HEK293 (cell line): ENCODE measurements around the gene SLC43A3.

Experiments used
- CTCF ChIA-PET: fragments of 350-600 bp; formaldehyde crosslinking; extraction: SDS; loops from one replicate; lab custom pipeline; 2021; ENCODE audit warnings: antibody characterized with exemption; lab: Yijun Ruan, JAX
- POLR2A ChIA-PET: fragments of 300-600 bp; formaldehyde crosslinking; extraction: SDS; loops from one replicate; lab custom pipeline; 2020; ENCODE audit warnings: antibody characterized with exemption, inconsistent platforms; lab: Yijun Ruan, JAX
- H3K27ac ChIP-seq: fragments of 200-500 bp; sonication (Bioruptor generic); 2 replicates; pipeline ENCODE4 v1.5.1; 2014; ENCODE audit warnings: low read depth, low read length, control low read depth, inconsistent platforms; ENCODE audit errors: extremely low read depth
- H3K36me3 ChIP-seq, 2 experiments: fragments of 200-500 bp in 1 of 2; sonication (Bioruptor generic) in 1 of 2; 1 replicate in 1 of 2; 2 replicates in 1 of 2; pipeline ENCODE4 v1.5.1; 2014 to 2017; ENCODE audit warnings: inconsistent platforms in 2 of 2, low read length in 2 of 2; ENCODE audit not compliant: control insufficient read depth in 2 of 2, insufficient read depth in 1 of 2
- H3K4me1 ChIP-seq: fragments of 200-500 bp; sonication (Bioruptor generic); 2 replicates; pipeline ENCODE4 v1.5.1; 2014; ENCODE audit warnings: mild to moderate bottlenecking, low read length, inconsistent platforms; ENCODE audit not compliant: control insufficient read depth, insufficient read depth
- H3K4me3 ChIP-seq: 2 replicates; pipeline ENCODE4 v1.5.1; 2011; ENCODE audit warnings: low read depth, mild to moderate bottlenecking, control low read depth, low read length, moderate library complexity
- H3K9me3 ChIP-seq: fragments of 200-500 bp; sonication (Bioruptor generic); 2 replicates; pipeline ENCODE4 v1.5.1; 2014; ENCODE audit warnings: low read depth, low read length, inconsistent platforms; ENCODE audit not compliant: control insufficient read depth, insufficient read depth
- BCL11A ChIP-seq: fragments of 450-650 bp; formaldehyde crosslinking; IDR thresholded peaks from 2 replicates; pipeline ENCODE4 v1.5.1; 2016; ENCODE audit warnings: low read depth, missing biosample characterization, missing genetic modification characterization
- GFI1B ChIP-seq: fragments of 450-650 bp; formaldehyde crosslinking; IDR thresholded peaks from 2 replicates; pipeline ENCODE4 v1.5.1; 2016; ENCODE audit warnings: missing biosample characterization, missing genetic modification characterization
- SALL2 ChIP-seq: fragments of 450-650 bp; formaldehyde crosslinking; IDR thresholded peaks from 2 replicates; pipeline ENCODE4 v1.5.0; 2017; ENCODE audit warnings: missing biosample characterization, mild to moderate bottlenecking, missing genetic modification characterization, borderline replicate concordance
- SETDB1 ChIP-seq: IDR thresholded peaks from one replicate; pipeline ENCODE4 v1.6.1; 2017; ENCODE audit warnings: mild to moderate bottlenecking, low read length, moderate library complexity, mixed read lengths; ENCODE audit not compliant: insufficient read length
- ZBTB8A ChIP-seq: fragments of 450-650 bp; formaldehyde crosslinking; IDR thresholded peaks from 2 replicates; pipeline ENCODE4 v1.5.1; 2016; ENCODE audit warnings: missing biosample characterization, missing genetic modification characterization
- ZFP37 ChIP-seq: fragments of 450-650 bp; formaldehyde crosslinking; IDR thresholded peaks from 2 replicates; pipeline ENCODE4 v1.5.1; 2016; ENCODE audit warnings: missing biosample characterization, missing genetic modification characterization
- ZNF138 ChIP-seq: fragments of 450-650 bp; formaldehyde crosslinking; IDR thresholded peaks from 2 replicates; pipeline ENCODE4 v1.5.1; 2016; ENCODE audit warnings: missing biosample characterization, missing genetic modification characterization, borderline replicate concordance
- ZNF146 ChIP-seq: fragments of 450-650 bp; formaldehyde crosslinking; IDR thresholded peaks from 2 replicates; pipeline ENCODE4 v1.5.1; 2016; ENCODE audit warnings: missing biosample characterization, missing genetic modification characterization
- ZNF169 ChIP-seq: fragments of 450-650 bp; formaldehyde crosslinking; IDR thresholded peaks from 2 replicates; pipeline ENCODE4 v1.5.1; 2016; ENCODE audit warnings: missing biosample characterization, missing genetic modification characterization
- ZNF214 ChIP-seq: fragments of 450-650 bp; formaldehyde crosslinking; IDR thresholded peaks from 2 replicates; pipeline ENCODE4 v1.5.1; 2017; ENCODE audit warnings: missing biosample characterization, mild to moderate bottlenecking, missing genetic modification characterization, borderline replicate concordance
- ZNF473 ChIP-seq: fragments of 450-650 bp; formaldehyde crosslinking; IDR thresholded peaks from 2 replicates; pipeline ENCODE4 v1.5.1; 2017; ENCODE audit warnings: missing biosample characterization, missing genetic modification characterization
- ZNF529 ChIP-seq: fragments of 450-650 bp; formaldehyde crosslinking; IDR thresholded peaks from 2 replicates; pipeline ENCODE4 v1.5.1; 2017; ENCODE audit warnings: missing genetic modification characterization, missing biosample characterization; ENCODE audit not compliant: insufficient replicate concordance
- ZNF544 ChIP-seq: fragments of 450-650 bp; formaldehyde crosslinking; IDR thresholded peaks from 2 replicates; pipeline ENCODE4 v1.5.0; 2017; ENCODE audit warnings: missing biosample characterization, missing genetic modification characterization
- ZNF549 ChIP-seq: fragments of 450-650 bp; IDR thresholded peaks from 2 replicates; pipeline ENCODE4 v1.5.1; 2018; ENCODE audit warnings: missing biosample characterization, missing genetic modification characterization, mild to moderate bottlenecking, inconsistent platforms, moderate library complexity
- ZNF670 ChIP-seq: fragments of 450-650 bp; formaldehyde crosslinking; IDR thresholded peaks from 2 replicates; pipeline ENCODE4 v1.5.1; 2016; ENCODE audit warnings: missing biosample characterization, missing genetic modification characterization, low read depth
- ZNF776 ChIP-seq: fragments of 450-650 bp; formaldehyde crosslinking; IDR thresholded peaks from 2 replicates; pipeline ENCODE4 v1.5.0; 2017; ENCODE audit warnings: missing biosample characterization, missing genetic modification characterization, borderline replicate concordance
- ZNF843 ChIP-seq: fragments of 450-650 bp; formaldehyde crosslinking; IDR thresholded peaks from 2 replicates; pipeline ENCODE4 v1.5.1; 2016; ENCODE audit warnings: missing biosample characterization, missing genetic modification characterization
- TF ChIP-seq, protein P1 (sequence below): fragments of 450-650 bp; formaldehyde crosslinking; IDR thresholded peaks from 2 replicates; pipeline ENCODE4 v1.5.1; 2016; ENCODE audit warnings: missing biosample characterization, missing genetic modification characterization
- TF ChIP-seq, protein P2 (sequence below): fragments of 450-650 bp; formaldehyde crosslinking; IDR thresholded peaks from 2 replicates; pipeline ENCODE4 v1.5.1; 2017; ENCODE audit warnings: missing biosample characterization, missing genetic modification characterization
- TF ChIP-seq, protein P3 (sequence below): fragments of 450-650 bp; formaldehyde crosslinking; IDR thresholded peaks from 2 replicates; pipeline ENCODE4 v1.5.1; 2016; ENCODE audit warnings: missing biosample characterization, missing genetic modification characterization

SLC43A3 gene

DNA sequence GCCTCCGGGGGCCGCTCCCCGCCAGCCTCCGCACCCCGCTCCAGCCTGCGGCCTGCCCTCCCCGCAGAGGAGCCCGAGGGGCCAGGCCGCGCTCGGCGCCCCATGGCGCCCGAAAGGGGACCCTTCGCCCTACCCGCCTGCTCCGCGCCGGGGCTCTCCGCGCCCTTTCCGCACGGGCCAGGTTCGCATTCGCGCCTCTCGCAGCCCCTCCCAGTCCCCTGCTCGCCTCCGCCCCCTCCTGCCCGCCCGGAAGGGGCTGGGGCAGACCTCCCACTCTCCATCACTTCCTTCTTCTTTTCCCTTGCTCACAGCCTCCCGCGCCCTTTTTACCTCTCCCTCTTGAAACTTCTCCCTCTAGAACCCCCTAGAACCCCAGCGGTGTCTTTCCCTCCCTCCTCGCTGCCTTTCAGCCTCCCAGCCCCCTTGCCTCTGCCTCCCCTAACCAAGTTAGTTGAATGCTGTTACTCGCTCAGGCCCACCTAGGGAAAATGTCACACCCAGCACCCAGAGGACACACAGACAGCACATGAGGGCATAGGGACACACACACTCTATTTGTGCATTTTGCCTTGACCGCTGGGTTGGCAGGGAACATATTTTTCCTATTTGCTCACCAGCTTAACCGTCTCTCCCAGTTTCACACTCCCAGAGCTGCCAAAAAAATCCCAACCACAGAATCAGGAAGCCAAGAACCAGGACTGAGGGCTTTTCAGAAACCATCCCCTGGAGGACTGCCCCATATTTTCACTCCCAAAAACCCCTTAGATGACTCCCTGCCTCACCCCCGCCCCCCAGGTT lies at the start of gene SLC43A3:
TSS of gene SLC43A3 (minus strand) at position 193 of the 798 bp plus-strand sequence. CDS start 949 bp downstream, outside the sequence.
- Histone ChIP-seq H3K27ac (no peak within 1 kb of the TSS), H3K4me1 (no peaks in the 10 kb centered on the region), H3K4me3 (no peak within 1 kb of the TSS), H3K9me3 (no peaks in the 10 kb centered on the region), H3K36me3 (no peaks in the 10 kb centered on the region)
- ChIA-PET POLR2A (no interaction called here), CTCF (interaction anchor here (0.6 to 1.3 kb wide), 6 partner anchors 30 to 100 kb away, joined by 3 read pairs; no protein-coding TSS in a partner anchor)
- TF ChIP-seq ZNF214 (tag by site-specific recombination), result no peak
- no peak for TF ChIP-seq SALL2 (tag by site-specific recombination)
- no peak for TF ChIP-seq ZNF169 (tag by site-specific recombination)
- no peak for TF ChIP-seq ZNF138 (tag by site-specific recombination)
- no peak for TF ChIP-seq GFI1B (tag by site-specific recombination)
- TF ChIP-seq, protein P1, sequence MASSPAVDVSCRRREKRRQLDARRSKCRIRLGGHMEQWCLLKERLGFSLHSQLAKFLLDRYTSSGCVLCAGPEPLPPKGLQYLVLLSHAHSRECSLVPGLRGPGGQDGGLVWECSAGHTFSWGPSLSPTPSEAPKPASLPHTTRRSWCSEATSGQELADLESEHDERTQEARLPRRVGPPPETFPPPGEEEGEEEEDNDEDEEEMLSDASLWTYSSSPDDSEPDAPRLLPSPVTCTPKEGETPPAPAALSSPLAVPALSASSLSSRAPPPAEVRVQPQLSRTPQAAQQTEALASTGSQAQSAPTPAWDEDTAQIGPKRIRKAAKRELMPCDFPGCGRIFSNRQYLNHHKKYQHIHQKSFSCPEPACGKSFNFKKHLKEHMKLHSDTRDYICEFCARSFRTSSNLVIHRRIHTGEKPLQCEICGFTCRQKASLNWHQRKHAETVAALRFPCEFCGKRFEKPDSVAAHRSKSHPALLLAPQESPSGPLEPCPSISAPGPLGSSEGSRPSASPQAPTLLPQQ (tag by site-specific recombination), result no peak
- TF ChIP-seq ZNF843 (tag by site-specific recombination), result no peak
- TF ChIP-seq ZBTB8A (tag by site-specific recombination), result no peak
- no peak for TF ChIP-seq ZNF776 (tag by site-specific recombination)
- TF ChIP-seq ZNF544, result no peak
- no peak for TF ChIP-seq ZFP37
- no peak for TF ChIP-seq ZNF146 (tag by site-specific recombination)
- no peak for TF ChIP-seq ZNF529
- no peak for TF ChIP-seq ZNF549 (tag by site-specific recombination)
- no peak for TF ChIP-seq SETDB1

DNA sequence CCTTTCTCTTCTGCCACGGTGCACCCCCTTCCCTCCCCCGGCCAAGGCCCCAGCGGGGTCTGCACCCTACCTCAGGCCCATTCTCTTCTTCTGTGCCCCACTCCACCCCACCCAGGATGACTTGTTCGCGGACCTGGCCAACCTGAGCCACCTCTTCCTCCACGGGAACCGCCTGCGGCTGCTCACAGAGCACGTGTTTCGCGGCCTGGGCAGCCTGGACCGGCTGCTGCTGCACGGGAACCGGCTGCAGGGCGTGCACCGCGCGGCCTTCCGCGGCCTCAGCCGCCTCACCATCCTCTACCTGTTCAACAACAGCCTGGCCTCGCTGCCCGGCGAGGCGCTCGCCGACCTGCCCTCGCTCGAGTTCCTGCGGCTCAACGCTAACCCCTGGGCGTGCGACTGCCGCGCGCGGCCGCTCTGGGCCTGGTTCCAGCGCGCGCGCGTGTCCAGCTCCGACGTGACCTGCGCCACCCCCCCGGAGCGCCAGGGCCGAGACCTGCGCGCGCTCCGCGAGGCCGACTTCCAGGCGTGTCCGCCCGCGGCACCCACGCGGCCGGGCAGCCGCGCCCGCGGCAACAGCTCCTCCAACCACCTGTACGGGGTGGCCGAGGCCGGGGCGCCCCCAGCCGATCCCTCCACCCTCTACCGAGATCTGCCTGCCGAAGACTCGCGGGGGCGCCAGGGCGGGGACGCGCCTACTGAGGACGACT lies 49.3 kb upstream of the SLC43A3 start:
- no peaks in the 10 kb centered on the region for H3K9me3 ChIP-seq
- H3K4me3 ChIP-seq, result no peak overlapping the region
- peaks cover 0 to 11% of the 10 kb centered on the region in 2 experiments; a peak in 1 of 3 replicates for H3K36me3 ChIP-seq
- TF ChIP-seq ZNF670 (tag by site-specific recombination) (no peak), BCL11A (no peak), ZNF473 (tag by site-specific recombination) (no peak), ZBTB8A (tag by site-specific recombination) (no peak)
- TF ChIP-seq, protein P2, sequence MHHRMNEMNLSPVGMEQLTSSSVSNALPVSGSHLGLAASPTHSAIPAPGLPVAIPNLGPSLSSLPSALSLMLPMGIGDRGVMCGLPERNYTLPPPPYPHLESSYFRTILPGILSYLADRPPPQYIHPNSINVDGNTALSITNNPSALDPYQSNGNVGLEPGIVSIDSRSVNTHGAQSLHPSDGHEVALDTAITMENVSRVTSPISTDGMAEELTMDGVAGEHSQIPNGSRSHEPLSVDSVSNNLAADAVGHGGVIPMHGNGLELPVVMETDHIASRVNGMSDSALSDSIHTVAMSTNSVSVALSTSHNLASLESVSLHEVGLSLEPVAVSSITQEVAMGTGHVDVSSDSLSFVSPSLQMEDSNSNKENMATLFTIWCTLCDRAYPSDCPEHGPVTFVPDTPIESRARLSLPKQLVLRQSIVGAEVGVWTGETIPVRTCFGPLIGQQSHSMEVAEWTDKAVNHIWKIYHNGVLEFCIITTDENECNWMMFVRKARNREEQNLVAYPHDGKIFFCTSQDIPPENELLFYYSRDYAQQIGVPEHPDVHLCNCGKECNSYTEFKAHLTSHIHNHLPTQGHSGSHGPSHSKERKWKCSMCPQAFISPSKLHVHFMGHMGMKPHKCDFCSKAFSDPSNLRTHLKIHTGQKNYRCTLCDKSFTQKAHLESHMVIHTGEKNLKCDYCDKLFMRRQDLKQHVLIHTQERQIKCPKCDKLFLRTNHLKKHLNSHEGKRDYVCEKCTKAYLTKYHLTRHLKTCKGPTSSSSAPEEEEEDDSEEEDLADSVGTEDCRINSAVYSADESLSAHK (tag by site-specific recombination), result no peak
- TF ChIP-seq, protein P3, sequence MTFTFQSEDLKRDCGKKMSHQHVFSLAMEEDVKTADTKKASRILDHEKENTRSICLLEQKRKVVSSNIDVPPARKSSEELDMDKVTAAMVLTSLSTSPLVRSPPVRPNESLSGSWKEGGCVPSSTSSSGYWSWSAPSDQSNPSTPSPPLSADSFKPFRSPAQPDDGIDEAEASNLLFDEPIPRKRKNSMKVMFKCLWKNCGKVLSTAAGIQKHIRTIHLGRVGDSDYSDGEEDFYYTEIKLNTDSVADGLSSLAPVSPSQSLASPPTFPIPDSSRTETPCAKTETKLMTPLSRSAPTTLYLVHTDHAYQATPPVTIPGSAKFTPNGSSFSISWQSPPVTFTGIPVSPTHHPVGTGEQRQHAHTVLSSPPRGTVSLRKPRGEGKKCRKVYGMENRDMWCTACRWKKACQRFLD, result no peak
- CTCF ChIA-PET, result interaction anchor here (8.9 kb wide), 1 partner anchor 18 kb away, joined by 140 read pairs; the partner anchor contains the start of gene RTN4RL2
- no peak overlapping the region for H3K27ac ChIP-seq
- no peaks in the 10 kb centered on the region for H3K4me1 ChIP-seq
- POLR2A ChIA-PET, result no interaction called here
